Fibroblast of lung (primary cell): Measurements from ENCODE around the gene EPS8. TPM values are rescaled to one million over a fixed set of nuclear protein-coding genes. Genes with fewer than 3 reads are reported as not detected.
A peak's percentile ranks its signal among the peaks of the same experiment; 100 is the strongest.

Experiments
- DNase-seq, 2 donors: peaks; one replicate each; pipeline versions ENCODE4 v3.0.0 to v3.0.0-alpha.2; 2010; ENCODE audit warnings: low read depth in 2 of 2
- H2AFZ ChIP-seq: 2 replicates; pipeline ENCODE4 v1.5.1; 2012; ENCODE audit warnings: low read length, control low read depth, inconsistent platforms
- H3K27ac ChIP-seq: 2 replicates; pipeline ENCODE4 v1.5.1; 2011; ENCODE audit warnings: low read length, control low read depth; ENCODE audit not compliant: insufficient read depth
- H3K27me3 ChIP-seq: 2 replicates; pipeline ENCODE4 v1.5.1; 2011; ENCODE audit warnings: mild to moderate bottlenecking, low read length; ENCODE audit not compliant: control insufficient read depth, insufficient read depth
- H3K36me3 ChIP-seq: 2 replicates; pipeline ENCODE4 v1.5.1; 2011; ENCODE audit warnings: low read length; ENCODE audit not compliant: control insufficient read depth, insufficient read depth
- H3K4me1 ChIP-seq: 2 replicates; pipeline ENCODE4 v1.5.1; 2011; ENCODE audit warnings: low read length; ENCODE audit not compliant: control insufficient read depth, insufficient read depth; ENCODE audit errors: extremely low read depth
- H3K4me2 ChIP-seq: 2 replicates; pipeline ENCODE4 v1.5.1; 2011; ENCODE audit warnings: low read length, control low read depth; ENCODE audit not compliant: insufficient read depth; ENCODE audit errors: extremely low read depth
- H3K4me3 ChIP-seq, 4 experiments: fragments of 200-600 bp in 1 of 4; sonication (generic) in 1 of 4; replicated peaks in 1 of 4; 2 replicates each; pipeline ENCODE4 v1.5.1; 2011 to 2016; ENCODE audit warnings: low read length in 4 of 4, low read depth in 3 of 4, mild to moderate bottlenecking in 3 of 4, control low read depth in 2 of 4, inconsistent platforms in 1 of 4, mixed read lengths in 1 of 4; ENCODE audit not compliant: insufficient read depth in 1 of 4; ENCODE audit errors: control extremely low read depth in 1 of 4
- H3K79me2 ChIP-seq: 2 replicates; pipeline ENCODE4 v1.5.1; 2012; ENCODE audit warnings: mild to moderate bottlenecking, low read length, inconsistent platforms; ENCODE audit not compliant: control insufficient read depth, insufficient read depth
- H3K9ac ChIP-seq: 2 replicates; pipeline ENCODE4 v1.5.1; 2011; ENCODE audit warnings: mild to moderate bottlenecking, low read length, control low read depth; ENCODE audit not compliant: insufficient read depth
- H3K9me3 ChIP-seq: 2 replicates; pipeline ENCODE4 v1.5.1; 2012; ENCODE audit warnings: low read depth, low read length; ENCODE audit not compliant: control insufficient read depth, insufficient read depth
- H4K20me1 ChIP-seq: 2 replicates; pipeline ENCODE4 v1.5.1; 2011; ENCODE audit warnings: low read length; ENCODE audit not compliant: control insufficient read depth, insufficient read depth; ENCODE audit errors: extremely low read depth
- CTCF ChIP-seq, 2 donors: IDR thresholded peaks in 1 of 2; conservative IDR thresholded peaks in 1 of 2; 1 replicate in 1 of 2; 2 replicates in 1 of 2; pipeline ENCODE4 v1.5.1; 2011 to 2012; ENCODE audit warnings: low read length in 2 of 2, control low read depth in 1 of 2, inconsistent platforms in 1 of 2, low read depth in 1 of 2, mild to moderate bottlenecking in 1 of 2
- EZH2 ChIP-seq: IDR thresholded peaks from 2 replicates; pipeline ENCODE4 v1.5.1; 2012; ENCODE audit warnings: low read length, control low read depth, mild to moderate bottlenecking; ENCODE audit errors: missing control alignments
- polyA plus RNA-seq, 2 donors: library from polyadenylated mRNA; depleted of rRNA in 1 of 2; stranded (reverse) in 1 of 2; unstranded in 1 of 2; fragments of >200 nt; gene quantifications; 2 replicates each; pipeline ENCODE4 v1.2.1, GENCODE V29; 2011 to 2012; ENCODE audit warnings: missing spikeins in 1 of 2
- total RNA-seq: library from RNA; depleted of rRNA; stranded (reverse); fragments of >200 nt; gene quantifications from 2 replicates; pipeline ENCODE4 v1.2.1, GENCODE V29; 2014

Gene EPS8
- total and polyA plus RNA-seq, 2 donors (not counting 1 experiment from before 2014, with no cell fraction given), result 96.3 to 108 TPM

DNA sequence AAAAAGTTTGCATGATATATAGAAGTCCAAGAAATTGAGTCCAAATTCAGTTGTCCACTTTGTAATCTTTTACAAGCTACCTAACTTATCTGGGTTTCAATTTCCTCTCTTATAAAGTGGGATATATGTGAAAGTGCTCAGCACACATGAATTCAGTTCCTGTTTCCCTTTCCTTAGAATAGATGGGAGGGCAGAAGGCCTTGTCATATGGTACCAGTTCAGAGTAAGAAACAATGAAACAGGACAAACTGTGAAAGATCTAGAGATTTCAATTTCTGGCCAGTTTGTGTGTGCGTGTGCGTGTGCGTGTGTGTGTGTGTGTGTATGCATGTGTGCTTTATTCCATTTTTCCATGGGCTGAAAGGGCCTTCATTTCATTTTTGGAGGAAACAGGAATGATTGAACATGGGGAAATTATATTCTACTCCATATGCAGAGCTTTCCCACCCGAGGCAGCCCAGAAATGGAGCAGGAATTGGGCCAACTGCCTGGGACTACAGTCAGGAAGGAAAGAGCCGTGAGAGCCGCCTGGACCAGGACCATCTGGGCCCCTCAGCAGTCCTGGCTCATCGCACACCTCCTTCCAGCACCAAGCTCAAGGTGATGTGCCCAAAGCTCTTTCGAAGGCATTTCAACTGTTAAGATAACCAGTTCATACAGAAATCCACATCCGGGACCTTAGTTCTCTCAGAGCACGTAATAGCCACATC, 183.2 kb downstream of the EPS8 start:
- no peak for DNase-seq
- Histone ChIP-seq H3K27me3 (no peaks in the 10 kb centered on the region), H3K27ac (no peak overlapping the region), H3K9ac (no peak overlapping the region), H3K36me3 (no peaks in the 10 kb centered on the region), H3K79me2 (no peaks in the 10 kb centered on the region), H4K20me1 (no peaks in the 10 kb centered on the region), H2AFZ (no peak overlapping the region), H3K4me1 (peaks cover 9% of the 10 kb centered on the region), H3K9me3 (no peaks in the 10 kb centered on the region), H3K4me3 (no peak overlapping the region), H3K4me2 (no peak overlapping the region)
- TF ChIP-seq EZH2 (no peak), CTCF (conservative IDR thresholded peaks at IDR 0.05 in 1 of 2, IDR thresholded peaks at IDR 0.05 in 1 of 2; ENCODE audit: low read depth in 1 of 2, low read length in 2 of 2) (no peak)

DNA sequence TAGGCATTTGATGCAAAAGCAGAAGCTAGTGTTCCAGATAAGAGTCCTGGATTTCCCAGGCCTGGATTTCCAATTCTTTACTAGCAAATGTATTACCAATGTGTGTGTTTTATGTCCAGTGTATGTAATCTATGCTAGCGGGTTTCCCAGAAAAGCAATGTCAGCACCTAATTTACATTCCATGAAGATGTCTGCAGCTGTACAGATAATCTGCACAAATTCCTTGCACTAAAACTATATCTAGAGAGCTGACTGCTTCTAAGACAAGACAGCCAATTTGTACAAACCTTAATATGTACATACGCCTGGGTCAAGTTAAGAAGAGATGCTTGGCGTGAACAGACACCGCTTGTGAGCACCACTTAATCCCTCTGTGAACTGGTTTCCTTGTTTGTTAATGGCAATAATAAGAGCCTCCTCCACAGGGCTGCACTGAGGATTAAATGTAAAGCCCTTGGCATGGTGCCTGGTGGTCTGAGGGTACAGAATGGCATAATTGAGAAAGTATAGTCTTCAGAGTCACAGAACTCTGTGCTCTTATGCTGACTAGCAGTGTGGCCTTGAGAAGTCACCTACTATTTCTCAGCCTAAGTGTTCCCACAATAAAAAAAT, 185.6 kb downstream of the EPS8 start:
- no peaks in the 10 kb centered on the region for H3K27me3 ChIP-seq
- no peak overlapping the region for H2AFZ ChIP-seq
- TF ChIP-seq CTCF (conservative IDR thresholded peaks at IDR 0.05 in 1 of 2, IDR thresholded peaks at IDR 0.05 in 1 of 2; ENCODE audit: low read depth in 1 of 2, low read length in 2 of 2) (no peak), EZH2 (no peak)
- DNase-seq, result peak in 1 of 2 donors; percentile 44
- H3K79me2 ChIP-seq, result no peaks in the 10 kb centered on the region
- H3K9ac ChIP-seq, result no peak overlapping the region
- no peaks in the 10 kb centered on the region for H4K20me1 ChIP-seq
- H3K27ac ChIP-seq, result no peak overlapping the region
- H3K9me3 ChIP-seq, result no peaks in the 10 kb centered on the region
- H3K36me3 ChIP-seq, result no peaks in the 10 kb centered on the region
- H3K4me1 ChIP-seq, result peaks cover 19% of the 10 kb centered on the region
- no peak overlapping the region for H3K4me2 ChIP-seq
- no peak overlapping the region for H3K4me3 ChIP-seq

GRCh38 chr12:15602051-15602672, 187.0 kb downstream of the EPS8 start:
- TF ChIP-seq CTCF (conservative IDR thresholded peaks at IDR 0.05 in 1 of 2, IDR thresholded peaks at IDR 0.05 in 1 of 2; ENCODE audit: low read depth in 1 of 2, low read length in 2 of 2) (no peak), EZH2 (no peak)
- no peak overlapping the region for H2AFZ ChIP-seq
- H3K9ac ChIP-seq, result no peak overlapping the region
- peaks cover 19% of the 10 kb centered on the region for H3K4me1 ChIP-seq
- H4K20me1 ChIP-seq, result no peaks in the 10 kb centered on the region
- no peaks in the 10 kb centered on the region for H3K79me2 ChIP-seq
- no peaks in the 10 kb centered on the region for H3K36me3 ChIP-seq
- no peaks in the 10 kb centered on the region for H3K27me3 ChIP-seq
- DNase-seq, result no peak
- no peak overlapping the region for H3K27ac ChIP-seq
- H3K4me2 ChIP-seq, result no peak overlapping the region
- H3K4me3 ChIP-seq, result no peak overlapping the region
- no peaks in the 10 kb centered on the region for H3K9me3 ChIP-seq
